HG03135 (cell line): Measurements from ENCODE around the gene KAZN.

Source experiments
- ATAC-seq: cut with Tn5 transposase; IDR thresholded peaks from one replicate; pipeline ENCODE4 v1.9.1; 2021; ENCODE audit warnings: mild to moderate bottlenecking, moderate library complexity; ENCODE audit not compliant: unreplicated experiment

KAZN gene

DNA sequence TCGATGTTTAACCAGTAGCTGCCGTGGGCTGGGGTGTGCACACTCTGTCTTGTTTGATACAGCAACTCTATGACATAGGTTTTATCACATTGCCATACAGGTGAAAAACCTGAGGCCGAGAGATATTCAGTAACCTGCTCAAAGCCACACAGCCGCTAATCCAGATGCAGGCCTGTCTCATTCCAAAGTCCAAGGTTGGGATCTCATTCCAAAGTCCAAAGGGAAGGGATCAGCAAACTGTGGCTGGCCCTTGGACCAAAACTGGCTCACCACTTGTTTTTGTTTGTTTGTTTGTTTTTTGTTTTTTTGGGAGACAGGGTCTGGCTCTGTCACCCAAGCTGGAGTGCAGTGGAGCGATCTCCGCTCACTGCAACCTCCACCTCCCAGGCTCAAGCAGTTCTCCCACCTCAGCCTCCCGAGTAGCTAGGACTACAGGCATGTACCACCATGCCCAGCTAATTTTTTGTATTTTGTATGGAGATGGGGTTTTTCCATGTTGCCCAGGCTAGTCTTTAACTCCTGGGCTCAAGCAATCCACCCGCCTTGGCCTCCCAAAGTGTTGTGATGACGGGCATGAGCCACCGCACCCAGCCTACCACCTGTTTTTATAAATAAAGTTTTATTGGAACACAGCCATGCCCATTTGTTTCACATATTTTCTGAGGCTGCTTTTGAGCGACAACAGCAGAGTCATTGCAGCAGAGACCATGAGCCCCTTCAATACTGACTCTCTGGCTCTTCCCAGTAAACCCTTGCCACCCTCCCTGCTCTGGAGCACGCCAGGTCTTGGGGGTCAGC, 391.6 kb downstream of the KAZN start:
- no peak for ATAC-seq

DNA sequence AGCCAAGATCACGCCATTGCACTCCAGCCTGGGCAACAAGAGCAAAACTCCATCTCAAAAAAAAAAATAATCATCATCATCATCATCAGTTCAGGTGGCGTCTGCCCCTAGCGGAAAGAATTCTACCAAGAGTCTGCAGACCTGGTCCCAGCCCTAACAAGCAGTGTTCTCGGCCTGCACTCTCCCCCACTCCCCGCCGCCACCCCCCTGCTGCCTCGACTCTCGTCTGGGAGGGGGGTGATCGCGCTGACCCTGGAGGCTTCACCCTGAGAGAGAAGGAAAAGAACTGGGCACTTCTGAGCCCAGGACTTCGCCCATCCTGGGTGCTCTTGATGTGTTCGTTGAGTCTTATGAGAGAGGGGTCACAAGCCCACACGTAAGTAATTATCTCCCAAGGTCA, 394.9 kb downstream of the KAZN start:
- no peak for ATAC-seq

DNA sequence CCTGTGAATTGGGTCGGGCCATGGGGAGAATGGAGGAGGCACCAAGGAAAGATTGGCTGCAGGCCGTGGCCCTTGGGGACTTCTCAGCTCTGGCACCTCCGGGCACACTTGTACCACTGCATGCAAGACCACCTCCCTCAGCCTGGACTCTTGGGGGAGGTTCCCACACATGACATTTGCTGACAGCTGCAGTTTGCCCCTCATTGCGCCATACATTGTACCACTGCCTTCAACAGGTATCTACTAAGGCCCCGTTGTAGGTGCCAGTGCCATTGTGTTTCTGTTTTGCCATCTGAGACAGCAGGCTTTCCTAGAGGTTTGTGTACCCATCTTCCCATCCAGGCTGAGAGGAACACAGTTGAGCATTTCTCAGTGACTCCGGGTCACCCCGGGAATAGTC, 395.7 kb downstream of the KAZN start:
- ATAC-seq = no peak

- no peak for ATAC-seq
Observed at GRCh38 chr1:14994841-14995437, 396.5 kb downstream of the KAZN start.

GRCh38 chr1:14996133-14997050, 397.9 kb downstream of the KAZN start:
- ATAC-seq = no peak

- no peak for ATAC-seq
Observed at GRCh38 chr1:14997646-14998276, 399.3 kb downstream of the KAZN start.

- no peak for ATAC-seq
Observed at GRCh38 chr1:14999441-14999840, 401.0 kb downstream of the KAZN start.

GRCh38 chr1:15000030-15000429, 401.5 kb downstream of the KAZN start:
- ATAC-seq = no peak

DNA sequence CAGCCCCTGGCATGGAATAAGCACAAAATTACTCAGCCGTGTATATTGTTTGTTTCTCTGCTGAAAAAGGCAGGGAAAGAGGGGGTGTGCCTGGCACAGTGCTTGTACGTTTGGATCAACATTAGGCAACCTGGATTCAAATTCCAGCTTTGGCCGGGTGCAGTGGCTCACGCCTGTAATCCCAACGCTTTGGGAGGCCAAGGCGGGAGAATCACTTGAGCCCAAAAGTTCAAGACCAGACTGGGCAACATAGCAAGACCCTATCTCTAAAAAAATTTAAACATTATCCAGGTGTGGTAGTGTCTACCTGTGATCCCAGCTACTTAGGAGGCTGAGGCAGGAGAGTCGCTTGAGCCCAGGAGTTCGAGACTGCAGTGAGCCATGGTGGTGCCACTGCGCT, 402.2 kb downstream of the KAZN start:
- ATAC-seq = no peak

DNA sequence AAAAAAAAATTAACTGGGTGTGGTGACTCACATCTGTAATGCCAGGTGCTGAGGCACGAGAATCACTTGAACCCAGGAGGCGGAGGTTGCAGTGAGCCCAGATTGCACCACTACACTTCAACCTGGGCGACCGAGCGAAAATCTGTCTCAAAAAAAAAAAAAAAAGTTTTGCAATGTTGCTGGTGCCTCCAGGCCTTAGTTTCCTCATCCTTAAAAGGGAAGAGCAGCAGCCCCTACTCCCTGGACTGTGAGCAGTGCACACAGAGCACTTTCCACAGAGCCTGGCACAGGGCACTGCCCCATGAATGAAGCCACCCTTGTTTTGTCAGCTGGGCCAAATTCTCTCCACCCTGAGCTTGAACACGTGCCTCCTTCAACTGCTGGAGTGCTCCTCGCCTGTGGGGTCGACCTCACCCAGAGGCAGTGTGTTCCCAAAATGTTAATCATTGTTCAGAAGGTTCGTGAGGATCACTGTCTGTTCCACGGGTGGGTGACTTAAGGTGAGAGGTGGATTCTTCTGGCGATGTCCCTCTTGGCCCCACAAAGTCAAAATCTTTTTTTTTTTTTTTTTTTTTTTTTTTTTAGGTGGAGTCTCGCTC, 402.9 kb downstream of the KAZN start:
- no peak for ATAC-seq

DNA sequence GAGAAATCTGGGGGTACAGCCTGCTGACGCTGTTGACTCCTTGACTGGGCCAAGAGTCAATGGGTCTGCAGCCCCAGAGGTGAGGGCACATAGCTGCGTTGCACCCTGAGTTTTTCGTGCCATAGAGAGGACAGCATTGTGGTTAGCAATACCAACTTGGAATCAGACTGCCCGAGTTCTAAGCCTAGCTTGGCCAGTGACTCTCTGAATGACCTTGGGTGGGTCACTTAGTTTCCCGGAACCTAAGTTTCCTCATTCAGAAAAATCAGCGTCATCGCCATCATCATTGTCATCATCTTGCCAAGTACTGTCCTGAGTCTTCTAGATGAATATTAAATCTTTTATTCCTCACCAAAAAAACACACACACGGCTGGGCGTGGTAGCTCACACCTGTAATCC, 403.8 kb downstream of the KAZN start:
- no peak for ATAC-seq

DNA sequence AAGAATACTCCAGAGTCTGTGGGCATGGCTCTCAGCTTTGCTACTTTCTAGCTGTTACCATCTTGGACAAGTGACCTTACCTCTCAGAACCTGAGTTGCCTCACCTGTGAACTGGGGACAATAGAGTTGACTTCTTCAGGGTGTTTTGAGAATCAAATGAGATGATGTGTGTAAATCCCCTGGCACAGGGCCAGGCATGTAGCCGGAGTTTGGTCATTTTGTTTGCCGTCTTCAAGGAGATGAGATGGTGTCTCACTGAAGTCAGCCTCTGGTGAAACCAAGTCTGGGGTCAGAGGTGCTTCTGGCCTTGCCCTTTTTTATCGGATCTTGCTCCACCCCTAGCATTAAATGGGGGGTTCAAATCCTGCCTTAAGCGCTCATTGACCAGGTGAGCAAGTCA, 405.9 kb downstream of the KAZN start:
- no peak for ATAC-seq

DNA sequence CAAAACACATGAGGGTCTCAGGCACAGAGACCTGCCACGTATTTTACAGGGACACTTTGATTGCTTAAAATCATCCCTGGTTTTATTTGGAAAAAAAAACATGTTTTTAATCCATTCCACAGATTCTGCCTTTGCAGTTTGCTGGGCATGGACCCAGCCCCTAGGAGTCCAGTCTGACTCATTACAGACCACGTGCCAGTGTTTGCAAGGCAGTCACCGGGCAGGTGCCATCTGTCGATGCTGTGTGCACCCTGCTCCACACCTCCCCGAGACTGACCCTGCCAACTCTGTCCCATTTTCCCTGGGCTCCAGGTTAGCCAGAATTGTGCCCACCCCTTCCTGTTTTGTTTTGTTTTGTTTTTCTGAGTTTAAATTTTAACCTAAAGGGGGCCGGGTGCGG, 406.6 kb downstream of the KAZN start:
- no peak for ATAC-seq

DNA sequence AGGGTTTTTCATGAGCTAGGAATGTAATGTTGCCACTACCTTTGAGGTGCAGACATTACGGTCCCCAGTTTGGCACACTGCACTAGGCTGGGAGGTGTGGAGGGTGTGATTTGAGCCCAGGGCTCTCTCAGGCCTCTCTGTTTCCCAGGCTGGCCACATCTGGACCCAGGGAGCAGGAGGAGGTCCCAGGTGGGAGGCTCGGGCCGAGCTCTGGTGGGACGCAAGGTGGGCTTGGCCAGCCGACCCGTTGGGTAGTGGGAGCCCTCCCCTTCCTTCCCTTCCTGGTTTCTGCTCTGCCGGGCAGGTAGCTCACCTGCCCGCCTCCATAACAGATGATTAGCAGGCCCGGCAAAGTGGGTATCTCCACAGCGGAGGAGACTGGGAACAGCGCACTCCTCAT, 408.9 kb downstream of the KAZN start:
- no peak for ATAC-seq

DNA sequence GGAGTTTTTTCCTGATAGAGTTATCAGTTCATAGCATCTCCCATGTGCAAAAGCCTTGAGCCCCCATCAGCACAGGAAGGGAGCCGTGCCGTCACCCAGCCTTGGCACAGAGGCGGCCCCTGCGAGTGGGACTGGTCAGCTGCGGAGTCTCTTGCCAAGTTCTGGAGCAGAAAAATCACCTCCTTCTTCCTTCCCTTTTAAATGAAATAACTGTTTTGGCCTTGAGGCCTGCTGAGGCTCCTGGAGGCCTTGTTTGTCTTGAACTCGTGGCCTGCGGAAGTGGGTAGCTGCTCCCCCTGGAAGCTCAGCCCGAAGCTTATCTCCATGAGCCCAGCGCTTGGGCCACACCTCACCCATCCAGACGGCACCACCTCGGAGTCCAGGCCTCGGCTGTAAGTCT, 409.4 kb downstream of the KAZN start:
- ATAC-seq = no peak

- no peak for ATAC-seq
Observed at GRCh38 chr1:15008783-15009729, 410.6 kb downstream of the KAZN start.

DNA sequence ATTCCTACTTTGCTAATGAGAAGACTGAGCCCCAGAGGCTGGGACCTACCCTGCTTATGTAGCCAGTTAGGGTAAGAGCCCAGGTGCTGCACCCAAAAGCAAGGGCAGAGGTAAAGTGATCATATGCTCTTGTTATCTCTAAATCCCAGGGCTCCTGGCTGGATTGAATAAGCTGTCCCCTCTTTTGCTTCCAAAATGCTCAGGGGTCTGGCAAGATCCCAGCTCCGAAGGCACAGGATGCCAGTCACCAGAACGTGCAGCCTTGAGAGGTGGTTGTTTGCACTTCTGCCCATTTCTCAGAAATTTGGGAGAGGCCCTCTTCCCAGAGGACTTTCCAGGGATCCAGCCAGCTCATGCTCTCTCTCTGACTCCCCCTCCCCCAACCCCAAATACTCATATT, 412.7 kb downstream of the KAZN start:
- ATAC-seq = no peak

GRCh38 chr1:15011661-15012060, 413.2 kb downstream of the KAZN start:
- no peak for ATAC-seq

GRCh38 chr1:15012822-15013221, 414.3 kb downstream of the KAZN start:
- no peak for ATAC-seq

DNA sequence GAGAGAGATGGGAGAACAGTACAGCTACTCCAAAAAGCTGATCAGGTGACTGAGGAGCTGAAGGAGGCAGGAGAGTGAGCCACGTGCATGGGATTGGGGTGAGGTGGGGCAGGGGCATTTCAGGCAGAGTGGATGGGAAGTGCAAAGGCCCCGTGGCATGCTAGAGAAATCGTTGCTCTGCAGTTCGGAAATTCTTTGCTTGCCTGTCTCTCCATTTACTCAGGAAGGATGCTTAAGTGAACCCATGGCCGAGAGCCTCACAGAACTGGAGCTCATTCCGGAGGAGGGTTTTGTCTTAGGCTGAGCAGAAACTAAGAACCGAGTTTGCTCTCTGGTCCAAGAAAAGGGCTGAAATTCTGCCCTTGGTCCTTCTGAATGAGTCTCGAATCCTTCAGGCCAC, 415.3 kb downstream of the KAZN start:
- no peak for ATAC-seq
